K562 (cell line): ENCODE measurements around the gene RAB43. TPM values are rescaled to one million over a fixed set of nuclear protein-coding genes. Genes with fewer than 3 reads are reported as not detected.
A peak's percentile ranks its signal among the peaks of the same experiment; 100 is the strongest.

Experiments used
- BRD9 ChIP-seq: fragments of 450-650 bp; IDR thresholded peaks from 2 replicates; pipeline ENCODE4 v1.6.1; 2018; ENCODE audit warnings: low read depth; ENCODE audit not compliant: partially characterized antibody
- DEAF1 ChIP-seq: fragments of 450-650 bp; formaldehyde crosslinking; IDR thresholded peaks from 2 replicates; pipeline ENCODE4 v1.4.0; 2020; ENCODE audit warnings: mild to moderate bottlenecking, moderate library complexity
- HES1 ChIP-seq: fragments of 450-650 bp; IDR thresholded peaks from 2 replicates; pipeline ENCODE4 v1.6.1; 2016; ENCODE audit warnings: low read depth, mild to moderate bottlenecking, moderate library complexity
- HMBOX1 ChIP-seq: sonication (generic); IDR thresholded peaks from 2 replicates; pipeline ENCODE4 v1.6.1; 2016
- ID3 ChIP-seq, 2 experiments: fragments of 250-450 bp in 1 of 2; fragments of 450-650 bp in 1 of 2; sonication (Bioruptor Pico) in 1 of 2; IDR thresholded peaks; 2 replicates each; pipeline versions ENCODE4 v1.6.1 to v1.8.0; 2016 to 2021; ENCODE audit warnings: mild to moderate bottlenecking in 2 of 2, moderate library complexity in 2 of 2, missing compliant biosample characterization in 1 of 2, missing genetic modification characterization in 1 of 2
- KHSRP ChIP-seq: fragments of 450-650 bp; IDR thresholded peaks from 2 replicates; pipeline ENCODE4 v1.6.1; 2017
- LEF1 ChIP-seq: fragments of 450-650 bp; IDR thresholded peaks from 2 replicates; pipeline ENCODE4 v1.6.1; 2016; ENCODE audit warnings: mild to moderate bottlenecking
- MECOM ChIP-seq: fragments of 250-450 bp; sonication (Bioruptor Pico); IDR thresholded peaks from 2 replicates; pipeline ENCODE4 v1.8.0; 2022; ENCODE audit warnings: inconsistent platforms
- MEF2D ChIP-seq: conservative IDR thresholded peaks from 2 replicates; pipeline ENCODE4 v1.6.1; 2016; ENCODE audit warnings: low read depth, missing genetic modification characterization, missing compliant biosample characterization
- PTBP1 ChIP-seq: fragments of 200-400 bp; formaldehyde crosslinking; IDR thresholded peaks from 2 replicates; pipeline ENCODE4 v1.6.1; 2017; ENCODE audit warnings: low read depth, low read length
- RFX7 ChIP-seq: fragments of 250-450 bp; sonication (Bioruptor Pico); IDR thresholded peaks from 2 replicates; pipeline ENCODE4 v1.5.1; 2021; ENCODE audit warnings: mild to moderate bottlenecking
- SMARCA5 ChIP-seq: fragments of 450-650 bp; IDR thresholded peaks from 2 replicates; pipeline ENCODE4 v1.6.1; 2016
- SOX6 ChIP-seq: fragments of 450-650 bp; IDR thresholded peaks from 2 replicates; pipeline ENCODE4 v1.6.1; 2014; ENCODE audit warnings: mild to moderate bottlenecking
- TAF9B ChIP-seq: fragments of 450-650 bp; IDR thresholded peaks from 2 replicates; pipeline ENCODE4 v1.6.1; 2018; ENCODE audit warnings: mild to moderate bottlenecking; ENCODE audit not compliant: partially characterized antibody
- TCF3 ChIP-seq: sonication (generic); formaldehyde crosslinking; IDR thresholded peaks from 2 replicates; pipeline ENCODE4 v1.4.0; 2020; ENCODE audit warnings: mild to moderate bottlenecking, missing genetic modification reagents
- TCF7L2 ChIP-seq: fragments of 150-350 bp; IDR thresholded peaks from 2 replicates; pipeline ENCODE4 v1.6.1; 2016; ENCODE audit warnings: low read depth, mild to moderate bottlenecking, low read length, moderate library complexity
- TEAD1 ChIP-seq, 2 experiments: fragments of 450-650 bp in 1 of 2; sonication (generic) in 1 of 2; formaldehyde crosslinking; IDR thresholded peaks; 2 replicates each; pipeline versions ENCODE4 v1.4.0 to v1.8.0; 2020 to 2022; ENCODE audit warnings: mild to moderate bottlenecking in 2 of 2, missing genetic modification reagents in 1 of 2
- TSHZ1 ChIP-seq: fragments of 250-450 bp; sonication (Bioruptor Pico); IDR thresholded peaks from 2 replicates; pipeline ENCODE4 v1.4.0; 2020; ENCODE audit warnings: mild to moderate bottlenecking, moderate library complexity
- ZFP36 ChIP-seq: fragments of 150-350 bp; IDR thresholded peaks from 2 replicates; pipeline ENCODE4 v1.6.1; 2018; ENCODE audit warnings: low read length, low read depth; ENCODE audit not compliant: partially characterized antibody
- polyA plus RNA-seq, 8 experiments: library from polyadenylated mRNA; depleted of rRNA in 4 of 8; stranded (reverse) in 5 of 8; unstranded in 3 of 8; fragments of >200 nt; fragmentation: Nextera tagmentation in 2 of 8; fragmentation: Illumina TruSeq in 1 of 8; extraction: Ambion mirVana in 2 of 8; extraction: Trizol in 1 of 8; gene quantifications; 2 replicates each; pipeline versions ENCODE4 v1.2.1 to v1.2.3, GENCODE V29; 2011 to 2014; ENCODE audit warnings: inconsistent platforms in 1 of 8, missing spikeins in 1 of 8
- total RNA-seq, 7 experiments: library from RNA; depleted of rRNA in 6 of 7; stranded (reverse); fragments of >200 nt in 6 of 7; fragmentation: Illumina TruSeq in 2 of 7; extraction: Trizol in 2 of 7; gene quantifications; 2 replicates each; pipeline versions ENCODE4 v1.2.1 to v1.2.3, GENCODE V29; 2011 to 2021; ENCODE audit warnings: low replicate concordance in 1 of 7

Gene RAB43
- total and polyA plus RNA-seq, 9 of the 15 experiments (the other 6 are each of a cell fraction or from before 2014, with no cell fraction given): 0.04 to 6.8 (median 1.7) TPM; not detected in 2

GRCh38 chr3:129056451-129057173, 65.0 kb downstream of the RAB43 start (continued):
- TF ChIP-seq TAF9B: no peak
- no peak for TF ChIP-seq MEF2D (tag)
- no peak for TF ChIP-seq TEAD1 (CRISPR knock-in tag; IDR thresholded peaks at IDR 0.05)
- TF ChIP-seq KHSRP: no peak
- TF ChIP-seq HMBOX1: no peak
- no peak for TF ChIP-seq SMARCA5
- TF ChIP-seq BRD9: no peak
- no peak for TF ChIP-seq RFX7
- TF ChIP-seq DEAF1: no peak
- TF ChIP-seq MECOM (CRISPR knock-in tag): no peak
- peak; percentile 59 for TF ChIP-seq ZFP36
- no peak for TF ChIP-seq ID3 (CRISPR knock-in tag; IDR thresholded peaks at IDR 0.05)
- TF ChIP-seq ID3 (tag; IDR thresholded peaks at IDR 0.05): 0 out of 2 replicates have a peak, but pooled peaks have one; percentile 28
- TF ChIP-seq TCF3 (CRISPR knock-in tag): peak; percentile 73
- no peak for TF ChIP-seq TSHZ1 (CRISPR knock-in tag)
- TF ChIP-seq LEF1: no peak
- TF ChIP-seq HES1: no peak
- no peak for TF ChIP-seq SOX6
- no peak for TF ChIP-seq TCF7L2
- TF ChIP-seq PTBP1: no peak
